GM12872 (cell line): Measurements from ENCODE around the gene TMEM225B.

Experiments
- CTCF ChIP-seq: IDR thresholded peaks from 3 replicates; pipeline ENCODE4 v1.5.1; 2011; ENCODE audit warnings: low read depth, mild to moderate bottlenecking, low read length, moderate library complexity; ENCODE audit not compliant: insufficient read depth

The TMEM225B gene

GRCh38 chr7:99594948-99595745 lies 2.9 kb upstream of the TMEM225B start:
- no peak for TF ChIP-seq CTCF

- no peak for TF ChIP-seq CTCF
Measured at GRCh38 chr7:99596408-99596955, 1.6 kb upstream of the TMEM225B start.

GRCh38 chr7:99599836-99600235 lies 1.8 kb downstream of the TMEM225B start:
- TF ChIP-seq CTCF, result no peak

- no peak for TF ChIP-seq CTCF
Measured at GRCh38 chr7:99601656-99602310, 3.7 kb downstream of the TMEM225B start.

- no peak for TF ChIP-seq CTCF
Measured at GRCh38 chr7:99605527-99605926, 7.5 kb downstream of the TMEM225B start.

- no peak for TF ChIP-seq CTCF
Measured at GRCh38 chr7:99606531-99606930, 8.5 kb downstream of the TMEM225B start.

- no peak for TF ChIP-seq CTCF
Measured at GRCh38 chr7:99607548-99607947, 9.5 kb downstream of the TMEM225B start.
